NCI-H1417 (cell line): ENCODE data around the gene WIPF3.
"Not testable (repeated sequence)": the region's sequence is repeated elsewhere in the genome, so short reads cannot be mapped to it uniquely, and the experiment has no call there.

ENCODE experiments used
- DNase-seq, 3 experiments: peaks; one replicate each; lab custom pipeline; 2025; lab: John Stamatoyannopoulos, UW

WIPF3 gene

GRCh38 chr7:29955075-29955792, 148.9 kb downstream of the WIPF3 start:
- DNase-seq: peak in 1 of 3 experiments; percentile 68

GRCh38 chr7:29955799-29956486, 149.6 kb downstream of the WIPF3 start:
- peak in 1 of 3 experiments; percentile 7 for DNase-seq

- DNase-seq: no peak
These were observed 150.2 kb downstream of the WIPF3 start for GRCh38 chr7:29956487-29956836.

- DNase-seq: peak; percentile 16 to 55 (median 17)
These were observed 151.4 kb downstream of the WIPF3 start for GRCh38 chr7:29957521-29958310.

- no peak for DNase-seq
These were observed 152.5 kb downstream of the WIPF3 start for GRCh38 chr7:29958667-29959358.

- not testable (repeated sequence) for DNase-seq
These were observed 155.3 kb downstream of the WIPF3 start for GRCh38 chr7:29961611-29962010.

- DNase-seq: no peak
These were observed 155.7 kb downstream of the WIPF3 start for GRCh38 chr7:29962035-29962434.

GRCh38 chr7:29965030-29965429, 158.7 kb downstream of the WIPF3 start:
- DNase-seq: no peak
